HG03097 (cell line): ENCODE results near the gene HLF.
A peak's percentile ranks its signal among the peaks of the same experiment; 100 is the strongest.

Experiments used
- ATAC-seq: cut with Tn5 transposase; IDR thresholded peaks from one replicate; pipeline ENCODE4 v1.9.1; 2021; ENCODE audit not compliant: unreplicated experiment, low FRiP score

HLF gene

GRCh38 chr17:55288356-55289105, 23.8 kb downstream of the HLF start:
- no peak for ATAC-seq

- no peak for ATAC-seq
Observed at GRCh38 chr17:55289106-55289446, 24.3 kb downstream of the HLF start.

GRCh38 chr17:55289978-55290377, 25.2 kb downstream of the HLF start:
- no peak for ATAC-seq

- ATAC-seq: no peak
Observed at GRCh38 chr17:55290492-55291113, 25.8 kb downstream of the HLF start.

GRCh38 chr17:55291114-55291507, 26.4 kb downstream of the HLF start:
- ATAC-seq: no peak

- ATAC-seq: no peak
Observed at GRCh38 chr17:55292094-55292493, 27.3 kb downstream of the HLF start.

GRCh38 chr17:55294042-55294751, 29.4 kb downstream of the HLF start:
- no peak for ATAC-seq

GRCh38 chr17:55295411-55296170, 30.8 kb downstream of the HLF start:
- peak; percentile 71 for ATAC-seq

- no peak for ATAC-seq
Observed at GRCh38 chr17:55296171-55296695, 31.5 kb downstream of the HLF start.

GRCh38 chr17:55296699-55297098, 31.9 kb downstream of the HLF start:
- ATAC-seq: no peak

- ATAC-seq: no peak
Observed at GRCh38 chr17:55298111-55298730, 33.5 kb downstream of the HLF start.

- no peak for ATAC-seq
Observed at GRCh38 chr17:55299162-55299838, 34.5 kb downstream of the HLF start.

- ATAC-seq: no peak
Observed at GRCh38 chr17:55299890-55300289, 35.1 kb downstream of the HLF start.

- no peak for ATAC-seq
Observed at GRCh38 chr17:55300479-55301290, 35.9 kb downstream of the HLF start.

GRCh38 chr17:55301521-55302406, 37.0 kb downstream of the HLF start:
- ATAC-seq: no peak

- ATAC-seq: no peak
Observed at GRCh38 chr17:55302407-55302787, 37.6 kb downstream of the HLF start.

- no peak for ATAC-seq
Observed at GRCh38 chr17:55303008-55303493, 38.3 kb downstream of the HLF start.

- ATAC-seq: no peak
Observed at GRCh38 chr17:55303701-55304145, 39.0 kb downstream of the HLF start.
